NCI-H128 (cell line): ENCODE measurements around the gene TRIM66.

Source experiments
- DNase-seq: peaks from one replicate; lab custom pipeline; 2025; ENCODE audit not compliant: unreplicated experiment; lab: John Stamatoyannopoulos, UW

The TRIM66 gene

DNA sequence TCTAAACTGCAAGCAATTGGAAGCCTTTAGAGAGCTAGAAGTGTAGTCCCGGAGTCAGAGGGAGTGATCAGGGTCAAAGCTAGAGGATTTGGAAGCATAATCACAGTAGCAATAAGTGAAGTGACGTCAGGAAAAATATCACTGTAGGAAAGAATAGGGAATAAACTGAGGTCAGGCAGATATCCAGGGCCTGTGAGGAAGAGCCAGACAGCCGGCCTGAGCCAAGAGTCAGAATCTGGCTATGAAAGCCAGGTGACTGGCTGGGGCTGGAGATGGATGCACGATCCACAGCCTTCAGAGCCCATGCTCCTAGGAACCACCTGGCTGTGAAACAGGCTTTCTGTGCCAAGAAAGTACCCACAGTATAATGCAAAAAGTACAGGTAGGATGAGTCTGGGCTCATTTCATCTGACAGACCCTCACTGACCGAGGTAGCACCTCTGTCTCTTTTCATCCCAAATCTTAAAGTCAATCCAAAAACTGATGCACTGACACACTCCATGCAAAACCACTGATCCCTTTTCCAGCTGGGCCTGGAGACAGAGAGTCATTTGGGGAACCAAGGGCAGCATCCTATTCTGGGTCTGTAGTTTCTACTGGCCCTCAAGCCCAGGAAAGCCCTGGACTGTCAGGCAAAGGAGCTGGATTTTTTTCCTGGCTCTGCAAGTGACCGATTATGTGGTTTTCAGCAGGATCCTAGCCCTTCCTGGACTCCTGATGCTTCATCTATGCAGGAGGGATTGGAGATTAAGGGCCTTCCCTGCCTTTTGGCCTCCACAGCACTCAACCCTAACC lies 21.3 kb downstream of the TRIM66 start:
- no peak for DNase-seq

DNA sequence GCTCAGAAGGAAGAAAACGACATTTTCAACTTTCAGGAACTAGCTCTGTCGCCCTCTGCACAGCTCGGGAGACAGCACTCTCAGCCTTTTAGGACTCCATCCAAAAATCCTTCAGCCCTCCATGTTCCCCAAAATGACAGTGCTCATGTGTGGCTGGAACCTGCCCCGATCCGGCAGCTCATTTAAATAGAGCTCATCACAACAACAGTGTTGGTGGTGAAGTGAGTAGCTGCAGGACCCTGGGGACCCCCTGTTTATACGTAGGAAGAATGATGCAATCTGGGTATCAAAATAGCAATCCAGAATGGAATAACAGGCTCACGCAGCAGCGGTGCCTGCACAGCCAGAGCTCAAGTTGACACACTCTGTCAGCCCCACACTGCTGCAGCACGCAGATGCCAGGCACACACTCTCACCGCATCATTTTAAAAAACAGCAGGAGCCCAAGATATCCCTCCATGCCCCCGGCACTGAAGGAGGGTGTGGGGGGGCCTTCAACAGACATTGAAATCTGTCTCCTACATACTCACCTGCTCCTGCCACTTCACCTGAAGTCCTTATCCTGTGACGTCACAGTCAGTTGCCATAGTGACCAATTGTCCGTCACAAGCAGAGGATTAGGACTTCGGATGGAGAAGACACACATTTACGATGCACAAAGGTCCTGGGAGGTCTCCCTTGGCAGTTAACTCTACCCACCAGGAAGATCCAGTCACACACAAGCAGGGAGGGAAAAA lies 24.0 kb downstream of the TRIM66 start:
- DNase-seq: no peak

GRCh38 chr11:8656291-8656690 lies 26.2 kb downstream of the TRIM66 start:
- no peak for DNase-seq

- no peak for DNase-seq
These were observed 28.0 kb downstream of the TRIM66 start for GRCh38 chr11:8654503-8654902.

DNA sequence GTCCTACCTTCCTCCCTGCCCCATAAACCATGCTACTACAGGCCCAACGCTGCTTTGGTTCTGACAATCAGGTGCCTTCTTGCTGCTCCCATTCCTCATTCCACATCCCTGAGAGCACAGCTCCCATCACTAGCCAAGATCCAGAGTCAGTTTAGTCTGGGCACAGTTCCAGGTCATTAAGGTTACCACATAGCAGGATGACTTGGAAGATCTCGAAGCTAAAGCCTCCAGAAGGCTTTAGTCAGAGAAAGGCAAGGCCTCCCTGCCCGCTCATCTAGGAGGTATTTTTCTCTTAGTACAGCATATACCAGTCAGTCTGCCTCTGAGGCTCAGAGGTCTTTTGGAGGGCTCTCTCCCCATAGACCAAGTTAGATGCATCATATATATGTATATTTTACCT lies 30.3 kb downstream of the TRIM66 start:
- DNase-seq: no peak

DNA sequence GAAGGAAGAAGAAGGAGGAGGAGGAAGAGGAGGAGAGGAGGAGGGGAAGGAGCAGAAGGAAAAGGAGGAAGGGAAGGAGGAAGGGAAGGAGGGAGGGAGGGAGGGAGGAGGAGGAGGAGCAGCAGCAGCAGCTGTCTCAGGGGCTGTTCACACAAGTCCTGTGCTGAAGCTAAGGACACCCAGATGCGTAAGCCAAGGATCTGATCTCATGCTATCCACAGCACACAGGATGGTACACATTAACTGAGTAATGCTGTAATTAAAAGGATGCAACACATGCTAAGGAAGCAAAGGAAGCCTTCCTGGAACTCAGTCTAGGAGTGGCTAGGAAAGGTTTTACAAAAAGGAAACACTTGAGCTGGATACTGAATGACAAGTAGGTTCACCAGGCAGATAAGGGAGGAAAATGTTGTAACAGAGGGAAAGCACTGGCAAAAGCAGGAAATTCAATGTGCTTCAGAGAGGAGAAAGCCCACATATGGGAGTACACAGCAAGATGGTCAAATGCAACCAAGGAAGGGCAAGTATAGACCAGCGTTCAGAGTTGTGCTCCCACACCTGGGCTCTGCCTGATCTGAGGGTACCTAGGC lies 32.0 kb downstream of the TRIM66 start:
- no peak for DNase-seq

DNA sequence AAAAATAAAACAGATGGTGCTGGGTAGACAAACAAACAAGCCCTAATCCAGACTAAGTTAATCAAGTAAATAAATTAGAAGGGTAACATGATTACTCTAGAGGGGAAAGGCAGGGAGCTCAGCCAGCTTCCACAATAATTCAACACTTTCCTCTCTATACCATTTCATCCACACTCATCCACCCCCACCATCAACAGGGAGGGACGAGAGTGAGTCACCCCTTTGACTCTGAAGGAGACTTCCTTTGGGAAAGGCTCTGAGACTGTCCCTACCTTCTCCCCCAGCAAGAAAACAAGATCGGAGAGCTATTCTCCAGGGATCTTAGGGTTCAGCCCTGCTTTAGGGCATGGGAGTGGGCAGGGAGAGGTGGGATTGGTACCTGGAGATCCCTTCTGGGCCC lies 33.1 kb downstream of the TRIM66 start:
- no peak for DNase-seq

- DNase-seq: no peak
These were observed 35.6 kb downstream of the TRIM66 start for GRCh38 chr11:8646873-8647272.

DNA sequence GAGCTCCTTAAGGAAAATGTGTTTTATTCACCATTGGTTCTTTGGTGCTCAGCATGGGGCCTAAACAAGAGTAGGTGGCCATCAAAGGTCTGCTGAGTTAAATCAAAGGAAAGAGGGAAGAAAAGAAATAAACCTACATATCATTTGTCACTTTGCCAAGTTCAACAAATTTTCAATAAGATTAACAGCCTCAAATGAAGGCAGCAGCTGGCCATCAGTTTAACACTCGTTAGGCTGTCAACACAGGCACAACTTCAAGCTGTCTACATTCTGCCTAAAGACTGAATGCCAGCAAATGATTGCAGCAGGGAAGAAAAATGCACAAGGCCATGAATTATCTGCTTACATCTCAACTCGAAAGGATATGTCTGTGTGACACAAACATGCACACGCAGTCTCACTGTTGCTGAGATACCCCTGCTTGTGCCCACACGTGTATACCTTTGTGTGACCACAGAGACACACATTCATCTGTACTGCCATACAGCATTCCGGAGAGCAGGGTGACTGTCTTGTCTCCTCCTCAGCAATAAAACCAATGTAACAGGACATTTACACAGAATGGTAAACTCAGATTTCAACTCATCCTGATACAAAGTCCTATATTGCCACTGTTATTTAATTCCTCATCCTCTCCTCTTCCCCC lies 40.1 kb downstream of the TRIM66 start:
- DNase-seq: no peak

DNA sequence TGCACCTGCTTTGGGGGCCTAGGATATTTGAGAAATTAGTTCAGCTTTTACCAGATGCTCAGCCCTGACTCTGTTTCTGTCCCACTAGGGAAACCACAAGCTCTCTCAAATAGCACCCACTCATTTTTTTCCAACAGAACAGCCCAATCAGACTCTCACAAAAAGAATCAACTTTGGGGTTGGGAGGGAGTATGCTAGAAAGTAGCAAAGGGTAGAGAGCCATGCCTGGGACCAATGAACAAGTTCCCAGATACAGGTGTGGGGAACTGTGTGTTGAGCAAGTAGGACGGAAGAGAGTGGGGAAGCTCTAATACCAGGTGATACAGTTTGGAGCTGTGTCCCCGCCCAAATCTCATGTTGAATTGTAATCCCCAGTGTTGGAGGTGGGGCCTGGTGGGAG lies 41.1 kb downstream of the TRIM66 start:
- no peak for DNase-seq

GRCh38 chr11:8640267-8640906 lies 42.1 kb downstream of the TRIM66 start:
- DNase-seq: no peak

GRCh38 chr11:8639655-8640054 lies 42.8 kb downstream of the TRIM66 start:
- DNase-seq: no peak

GRCh38 chr11:8638300-8638699 lies 44.2 kb downstream of the TRIM66 start:
- DNase-seq: no peak

DNA sequence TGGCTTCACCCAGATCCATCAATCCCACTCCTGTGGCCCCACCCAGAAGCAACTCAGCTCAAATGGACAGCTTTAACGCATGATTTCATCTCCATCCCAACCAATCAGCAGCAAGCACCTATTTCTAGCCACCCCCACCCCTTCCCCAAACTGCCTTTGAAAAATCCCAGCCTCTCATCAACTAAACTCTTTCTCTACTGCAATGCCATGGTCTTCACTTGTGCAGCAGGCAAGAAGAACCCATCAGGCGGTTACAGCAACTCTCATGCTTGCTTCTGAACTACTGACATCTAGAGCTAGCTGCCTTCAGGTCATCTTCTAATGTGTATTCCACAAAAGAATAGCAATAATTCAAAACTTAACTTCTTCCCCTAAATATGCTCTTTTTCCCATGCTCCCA lies 46.3 kb downstream of the TRIM66 start:
- no peak for DNase-seq

DNA sequence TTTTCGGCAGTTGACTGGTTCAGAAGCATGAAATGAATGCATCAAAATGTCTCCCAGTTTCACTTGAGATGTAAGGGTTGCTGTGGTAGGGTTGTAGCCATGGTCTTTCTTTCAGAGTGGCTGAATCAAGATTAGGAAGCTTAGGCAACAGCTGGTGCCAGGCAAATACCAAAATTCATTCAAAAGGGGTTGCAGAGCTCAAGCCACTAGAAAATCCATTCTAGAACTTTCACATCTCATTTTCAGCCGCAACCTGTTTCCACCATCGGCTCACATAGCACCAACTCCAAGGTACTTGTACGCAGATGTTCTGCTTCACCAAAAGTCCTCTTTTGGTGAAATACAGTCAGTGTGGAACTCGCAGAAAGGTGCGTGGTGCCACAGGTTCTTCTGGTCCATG lies 48.0 kb downstream of the TRIM66 start:
- DNase-seq: no peak

GRCh38 chr11:8631395-8632118 lies 50.9 kb downstream of the TRIM66 start:
- DNase-seq: no peak

- no peak for DNase-seq
These were observed 57.8 kb downstream of the TRIM66 start for GRCh38 chr11:8624698-8625097.

DNA sequence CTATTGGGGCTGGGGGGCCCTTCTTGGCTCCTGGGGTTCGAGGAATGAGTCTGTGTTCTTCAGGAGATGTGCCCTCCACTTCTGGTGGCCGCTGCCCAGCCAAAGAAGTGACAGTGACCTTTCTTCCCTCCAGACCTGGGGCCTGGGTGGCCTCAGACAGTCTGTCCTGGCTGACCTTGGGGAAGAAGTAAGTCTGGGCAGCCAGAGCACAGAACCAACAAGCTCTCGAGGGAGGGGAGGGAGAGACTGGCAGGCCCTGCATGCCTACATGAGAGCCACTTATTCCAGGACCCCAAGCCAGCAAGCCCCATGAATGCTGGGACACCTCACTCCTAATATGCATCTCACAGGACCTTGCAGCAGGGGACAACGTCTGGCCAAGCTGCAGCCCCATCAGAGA lies 61.3 kb downstream of the TRIM66 start:
- DNase-seq: no peak

DNA sequence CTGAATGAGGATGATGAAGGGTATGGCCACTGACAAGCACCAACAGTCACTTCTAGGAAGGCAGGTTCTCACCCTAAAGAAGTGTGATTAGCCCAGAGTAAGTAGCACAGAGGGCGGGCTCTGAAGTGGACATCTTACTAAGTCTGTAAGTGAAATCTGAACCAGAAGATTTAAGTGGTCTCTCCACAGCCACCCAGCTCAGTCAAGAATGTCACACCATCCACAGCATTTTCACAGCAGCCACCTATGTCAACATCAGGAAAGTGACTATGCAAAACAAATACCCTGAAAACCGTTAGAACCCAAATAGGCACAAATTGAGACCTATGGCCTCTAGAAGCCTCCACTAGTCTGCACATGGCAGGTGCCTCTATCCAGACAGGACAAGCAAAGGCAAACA lies 65.4 kb downstream of the TRIM66 start:
- no peak for DNase-seq

DNA sequence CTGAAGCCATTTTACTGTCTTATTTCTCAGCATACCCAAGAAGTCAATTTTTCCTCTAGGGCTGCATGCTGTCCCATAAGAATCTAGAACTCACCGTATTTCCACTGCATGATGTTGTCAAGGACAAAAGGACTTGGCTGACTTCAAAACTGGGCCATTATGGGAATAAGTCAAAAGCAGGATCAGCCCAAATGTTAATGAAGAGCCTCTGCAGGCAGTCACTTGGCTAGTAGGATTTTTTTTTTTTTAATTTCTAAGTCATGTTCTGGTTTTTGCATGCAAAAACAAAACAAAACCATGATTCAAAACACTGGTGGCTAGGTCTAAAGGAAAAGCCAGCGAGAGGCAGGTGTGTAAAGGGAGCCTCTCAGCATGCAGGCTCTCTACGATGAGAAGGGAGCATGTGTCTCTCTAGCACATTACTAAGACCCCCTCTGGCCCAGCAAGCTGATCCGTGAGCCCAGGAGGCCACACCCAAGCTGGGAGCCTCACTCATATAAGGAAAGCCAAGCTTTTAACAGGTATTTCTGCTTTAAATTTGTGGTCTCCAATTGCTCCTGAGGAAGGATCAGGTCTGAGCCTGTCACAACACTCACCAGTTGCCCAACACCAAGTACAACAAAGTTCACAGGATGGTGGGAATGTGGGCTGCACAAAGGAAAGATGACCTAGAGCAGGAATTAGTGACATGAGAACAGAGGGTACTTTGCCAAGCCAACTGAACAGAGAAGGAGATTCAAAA lies 67.0 kb downstream of the TRIM66 start:
- no peak for DNase-seq
